CD4-positive, alpha-beta T cell treated with Interleukin-4 for 4 hours (primary cell): ENCODE results near the gene ZNF674.

Experiments
- DNase-seq: peaks from one replicate; pipeline ENCODE4 v3.0.0-alpha.2; 2020

The ZNF674 gene

DNA sequence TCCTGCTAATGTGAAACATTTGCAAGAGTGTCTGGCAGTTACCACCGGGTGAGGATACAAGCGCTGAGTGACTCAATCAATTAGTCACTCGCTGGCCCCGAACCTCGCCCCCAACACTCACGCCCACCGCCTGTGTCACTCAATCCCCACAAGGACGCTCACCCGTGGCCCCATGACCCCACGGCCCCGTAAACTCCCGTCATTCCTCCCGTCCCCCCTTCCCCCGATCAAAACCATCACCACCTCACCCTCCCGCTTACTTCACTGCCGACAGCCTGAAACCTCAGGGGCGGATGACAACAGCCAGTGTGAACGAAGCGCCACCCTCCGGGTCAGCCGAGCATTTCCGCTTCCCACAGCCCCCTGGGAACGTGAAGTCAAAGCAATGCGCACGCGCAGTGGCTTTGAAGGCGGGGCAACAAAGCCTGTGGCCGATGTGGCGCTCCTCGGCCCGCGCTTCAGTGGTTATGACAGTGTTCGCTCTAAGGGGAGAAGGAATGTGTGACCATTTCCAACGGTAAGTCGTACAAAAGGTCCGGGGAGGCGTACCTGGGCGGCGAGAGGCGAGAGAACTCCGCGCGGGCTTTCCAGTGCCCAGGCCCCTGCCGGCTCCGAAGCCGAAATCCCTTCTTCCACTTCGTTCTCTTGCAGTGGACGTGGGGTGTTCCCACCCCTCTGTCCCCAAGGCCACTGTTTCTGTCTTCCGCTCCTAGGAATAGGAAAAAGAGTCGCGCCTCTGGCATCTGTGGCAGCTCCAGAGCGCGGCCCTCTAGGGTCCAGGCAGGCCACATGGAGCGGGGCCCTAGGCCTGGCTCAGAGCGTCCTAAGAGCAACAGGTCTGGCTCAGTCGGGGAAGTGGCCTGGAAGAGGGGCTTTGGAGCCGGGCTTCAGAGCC lies at the start of gene ZNF674:
TSS of gene ZNF674 (minus strand) at position 311 of the 895 bp plus-strand sequence. CDS start 3,334 bp downstream, outside the sequence.
- DNase-seq = peak; percentile 94

DNA sequence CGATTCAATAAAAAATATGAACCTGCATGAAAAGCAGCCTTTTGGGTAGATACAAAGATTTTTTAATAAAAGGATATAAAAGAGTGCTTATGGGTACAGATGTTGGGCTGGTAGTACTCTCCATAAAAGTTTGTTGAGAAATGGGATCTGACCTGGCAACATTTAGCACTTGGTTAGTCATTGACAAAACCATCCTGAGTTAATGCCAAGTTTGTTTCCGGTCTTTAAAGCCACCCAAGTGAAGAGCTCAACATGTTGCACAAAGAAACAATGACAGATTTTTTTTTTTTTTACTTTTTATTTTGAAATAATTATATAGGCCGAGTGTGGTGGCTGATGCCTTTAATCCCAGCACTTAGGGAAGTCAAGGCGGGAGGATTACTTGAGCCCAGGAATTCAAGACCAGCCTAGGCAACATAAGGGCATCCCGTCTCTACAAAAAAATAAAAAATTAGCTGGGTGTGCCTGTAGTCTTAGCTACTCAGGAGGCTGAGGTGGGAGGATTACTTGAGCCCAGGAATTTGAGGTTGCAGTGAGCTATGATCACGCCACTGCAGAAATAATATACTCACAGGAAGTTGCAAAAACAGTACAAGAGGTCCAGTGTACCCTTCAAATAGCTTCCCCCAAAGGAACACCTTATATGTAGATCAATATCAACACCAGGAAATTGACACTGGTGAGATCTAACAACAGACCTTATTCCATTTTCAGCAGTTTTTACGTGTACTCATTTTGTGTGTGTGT lies 44.9 kb upstream of the ZNF674 start:
- DNase-seq = no peak

DNA sequence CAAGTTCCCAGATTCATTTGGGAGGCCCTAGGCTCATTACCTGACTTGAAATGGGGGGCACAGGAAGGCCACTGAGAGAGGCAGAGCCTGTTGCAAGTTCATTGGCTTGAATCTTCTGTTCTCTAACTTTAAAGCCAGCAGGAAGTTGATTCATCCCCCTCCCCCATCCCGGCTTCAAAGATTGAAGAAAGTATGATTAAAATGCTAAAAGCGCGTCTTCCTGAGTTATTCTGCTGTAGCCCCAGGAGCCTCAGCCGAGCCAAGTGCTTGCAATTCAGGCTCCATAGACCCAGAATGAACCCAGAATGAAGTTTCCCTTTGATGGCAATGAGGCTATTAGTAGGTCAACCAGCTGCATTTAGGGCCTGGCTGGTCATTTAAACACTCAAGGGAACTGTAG lies 43.0 kb upstream of the ZNF674 start:
- peak; percentile 55 for DNase-seq

DNA sequence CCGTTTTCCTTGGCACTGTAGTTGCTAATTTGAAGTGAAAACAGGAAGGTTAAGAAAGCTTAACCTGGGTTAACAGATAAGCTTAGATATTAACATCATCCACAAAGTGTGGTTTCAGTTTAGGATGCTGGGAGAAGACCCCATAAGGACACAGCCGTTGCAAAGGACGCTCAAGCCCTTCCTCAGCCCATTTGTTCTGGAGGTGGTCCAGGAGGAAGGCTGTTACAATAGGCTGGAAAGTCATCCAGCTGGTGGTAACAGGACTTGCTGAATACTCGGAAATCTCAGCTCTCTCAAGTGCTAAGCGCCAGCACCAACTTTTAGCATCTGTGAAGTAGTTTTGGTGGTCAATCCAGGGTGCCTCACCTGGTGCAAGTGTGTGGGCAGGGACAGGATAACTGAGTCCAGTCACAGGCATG lies 42.5 kb upstream of the ZNF674 start:
- no peak for DNase-seq

DNA sequence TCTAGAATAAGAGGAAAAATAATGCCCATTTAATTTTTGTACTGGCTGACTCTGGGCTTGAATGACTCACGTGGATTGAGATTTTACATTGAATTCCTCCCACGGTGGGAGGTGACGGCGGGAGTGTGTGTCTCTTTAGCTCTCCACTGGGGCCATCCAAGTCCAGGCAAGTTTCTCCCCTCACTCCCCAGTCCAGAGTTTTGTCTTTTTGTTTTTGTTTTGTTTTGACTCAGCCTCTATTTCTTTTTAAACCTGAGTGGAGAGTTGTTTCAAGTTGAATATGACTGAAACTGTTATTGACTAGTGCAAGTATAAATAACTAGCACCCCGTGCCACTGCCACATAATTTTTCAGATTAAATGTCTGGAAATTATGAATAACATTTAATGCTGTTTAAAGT lies 41.9 kb upstream of the ZNF674 start:
- no peak for DNase-seq

DNA sequence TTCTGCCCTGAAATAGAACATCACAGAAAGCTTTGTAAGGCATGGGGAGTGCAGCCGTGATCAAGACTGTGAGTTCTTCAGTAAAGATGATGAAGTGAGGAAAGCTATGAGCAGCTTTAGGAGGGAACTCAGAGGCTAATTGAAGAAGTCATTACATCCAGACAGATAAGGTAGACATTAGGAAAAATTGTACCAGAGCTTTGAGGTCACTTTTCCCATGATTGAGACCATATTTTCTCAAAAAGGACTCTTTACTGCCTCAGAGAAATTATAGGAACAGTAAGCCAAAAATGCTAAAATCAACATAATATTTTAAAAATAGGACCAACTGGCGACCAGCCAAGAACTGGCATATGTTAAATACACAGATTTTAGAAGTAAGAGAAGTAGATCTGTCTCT lies 39.5 kb upstream of the ZNF674 start:
- no peak for DNase-seq

DNA sequence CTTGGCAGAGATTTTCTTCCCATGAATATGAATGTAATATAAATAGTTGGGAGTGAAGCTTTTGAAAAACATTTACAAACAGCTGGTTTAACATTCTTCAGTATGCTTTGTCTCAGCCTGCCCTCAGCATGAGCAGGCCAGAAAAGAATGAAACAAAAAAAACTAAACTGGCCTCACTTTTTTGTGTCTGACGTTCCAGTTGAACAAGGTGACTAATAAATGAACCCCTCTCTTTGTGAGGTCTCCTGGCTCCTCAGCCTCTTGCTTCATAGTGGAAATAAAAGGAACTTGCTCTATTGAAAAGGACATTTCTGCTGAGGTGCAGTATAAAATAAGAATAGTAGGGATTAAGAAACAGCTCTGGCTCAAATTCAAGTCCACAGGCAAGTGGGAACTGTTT lies 37.7 kb upstream of the ZNF674 start:
- DNase-seq = no peak

DNA sequence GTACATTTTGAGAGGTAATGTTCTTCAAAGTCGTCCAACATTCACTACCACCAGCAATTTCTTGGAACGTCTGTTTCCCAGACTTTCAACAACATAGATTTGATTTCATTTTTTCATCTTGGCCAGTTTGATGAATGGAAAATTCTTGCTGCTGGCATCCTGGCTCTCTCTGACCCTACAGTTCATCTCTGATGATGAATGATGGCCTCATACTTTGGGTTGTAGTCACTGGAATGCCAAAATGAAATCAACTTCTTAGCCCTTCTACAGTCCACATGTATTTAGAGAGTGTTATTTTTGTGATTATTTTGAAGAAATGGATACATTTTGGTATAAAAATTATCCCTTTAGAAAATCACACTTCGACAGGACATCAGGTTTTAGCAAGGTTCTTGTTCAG lies 37.1 kb upstream of the ZNF674 start:
- no peak for DNase-seq

DNA sequence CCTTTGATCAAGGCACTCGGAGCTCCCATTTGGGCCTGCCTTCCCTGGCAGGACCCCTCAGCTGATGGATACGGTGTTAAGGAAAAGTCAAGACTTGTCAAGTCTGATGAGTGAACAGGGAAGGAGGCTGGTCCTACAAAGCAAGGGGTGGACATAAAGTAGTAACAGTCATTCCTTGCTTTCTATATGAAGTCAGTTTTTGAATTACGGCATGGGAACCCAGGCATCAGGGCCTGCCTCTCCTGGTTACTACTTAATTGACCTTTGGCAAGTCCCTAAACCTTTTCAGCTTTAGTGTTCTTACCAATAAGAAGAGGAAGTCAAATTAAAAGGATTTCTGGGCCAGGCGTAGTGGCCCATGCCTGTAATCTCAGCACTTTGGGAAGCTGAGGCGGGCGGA lies 35.4 kb upstream of the ZNF674 start:
- no peak for DNase-seq

DNA sequence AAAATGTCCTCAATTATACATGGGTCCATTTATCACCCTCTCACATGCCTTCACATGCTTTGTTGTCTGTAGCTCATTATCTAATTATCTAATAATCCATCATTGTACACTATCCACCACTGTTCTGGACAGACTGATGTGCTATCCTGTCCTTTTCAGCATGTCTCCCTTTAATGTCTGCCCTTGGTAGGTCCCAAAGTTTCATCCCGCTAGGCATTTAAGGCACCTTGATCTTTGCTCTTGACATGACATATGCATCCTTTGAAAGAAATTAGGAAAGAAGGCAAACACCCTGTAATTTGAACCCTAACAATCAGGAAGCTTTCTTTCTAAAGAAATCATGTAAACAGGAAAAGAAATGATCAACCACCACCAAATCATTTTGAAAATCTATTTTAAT lies 34.0 kb upstream of the ZNF674 start:
- no peak for DNase-seq

DNA sequence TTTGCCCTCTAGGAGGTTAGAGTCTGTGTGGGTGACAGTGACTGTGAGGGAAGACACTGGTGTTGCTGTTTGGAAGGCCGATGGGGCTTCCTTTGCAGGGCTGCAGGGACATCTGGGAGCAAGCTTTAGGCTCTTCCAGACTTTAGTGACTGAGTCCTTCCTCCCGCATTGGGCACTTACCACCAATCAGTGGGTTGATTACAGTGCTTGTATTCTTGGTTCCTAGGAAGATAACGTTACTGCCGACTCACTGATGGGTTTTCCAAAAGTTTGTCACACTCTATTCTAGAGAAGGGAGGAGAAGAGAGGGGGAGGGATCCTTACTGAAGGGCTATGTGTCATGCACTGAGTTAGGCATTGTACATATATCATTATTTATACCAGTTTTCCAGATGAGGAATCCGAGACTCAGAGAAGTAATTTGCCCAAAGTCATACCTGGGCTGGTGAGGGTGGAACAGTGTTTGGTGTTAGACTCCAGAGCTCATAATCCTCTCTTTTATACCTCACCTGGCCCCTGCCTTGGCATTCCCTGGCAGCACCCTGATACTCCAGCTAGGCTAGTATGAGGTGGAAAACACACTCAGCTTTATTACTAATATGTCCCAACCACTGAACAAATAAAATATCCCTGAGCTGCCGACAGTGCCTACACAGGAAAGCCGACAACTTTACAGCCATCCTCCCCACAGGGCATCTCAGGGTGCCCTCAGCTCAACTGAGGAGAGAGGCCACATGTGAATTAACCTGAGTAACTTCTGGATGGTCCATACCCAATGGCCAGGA lies 32.2 kb upstream of the ZNF674 start:
- DNase-seq = no peak

DNA sequence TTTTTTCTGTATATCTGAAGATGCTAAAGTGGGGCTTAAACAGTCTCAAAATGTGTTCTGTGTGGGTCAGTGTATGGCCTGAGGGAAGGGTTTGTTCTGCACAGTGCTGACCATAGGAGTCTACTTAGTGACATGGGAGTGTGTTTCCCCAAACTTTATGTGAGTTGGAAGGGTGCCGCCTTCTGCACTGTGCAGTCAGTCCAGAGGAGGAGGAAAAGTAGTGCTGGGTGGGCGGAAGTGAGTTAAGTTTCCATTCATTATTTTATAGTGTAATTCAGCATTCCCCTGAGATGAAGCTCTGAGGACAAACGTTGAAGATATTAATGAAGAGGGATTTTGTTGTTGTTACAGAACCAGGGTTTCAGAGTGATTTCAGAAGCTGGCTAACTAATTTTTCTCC lies 31.2 kb upstream of the ZNF674 start:
- DNase-seq = no peak

DNA sequence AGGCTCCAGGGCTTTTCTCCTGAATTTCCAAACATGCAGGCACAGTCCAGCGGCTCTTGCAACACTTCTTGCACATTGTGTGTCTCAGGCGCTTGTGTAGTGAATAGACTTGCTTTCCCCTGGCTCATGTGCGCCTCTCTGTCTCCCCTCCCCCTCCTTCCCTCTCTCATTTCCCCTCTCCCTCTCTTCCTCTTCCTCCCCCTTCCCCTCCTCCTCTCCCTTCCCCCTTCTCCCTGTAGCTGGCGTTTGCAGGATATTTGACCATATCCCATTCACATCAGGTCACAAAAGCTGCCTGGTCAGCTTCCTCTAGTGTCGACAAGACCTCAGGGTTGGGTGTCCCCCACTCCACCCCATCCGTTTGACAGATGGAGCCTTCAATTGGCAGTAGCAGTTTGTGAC lies 30.8 kb upstream of the ZNF674 start:
- DNase-seq = no peak

DNA sequence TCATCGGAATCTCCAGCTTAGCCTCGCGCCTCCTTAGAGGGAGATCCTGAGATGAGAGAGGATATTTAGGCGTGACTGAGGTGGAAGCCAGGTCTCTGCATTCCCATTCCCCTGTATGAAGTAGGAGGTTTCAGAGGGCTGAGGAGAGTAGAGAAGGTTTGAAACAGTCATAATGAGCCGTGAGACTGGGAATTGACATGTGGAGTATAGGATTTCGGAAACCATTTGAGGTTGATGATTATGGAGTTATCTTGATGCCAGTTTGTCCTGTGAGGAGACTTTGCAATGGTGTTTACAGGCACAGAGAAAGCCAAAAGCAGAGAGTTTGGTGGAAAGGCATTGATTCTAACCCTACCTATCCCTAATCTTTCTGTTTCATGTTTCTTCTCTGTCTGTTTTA lies 30.4 kb upstream of the ZNF674 start:
- DNase-seq = no peak

DNA sequence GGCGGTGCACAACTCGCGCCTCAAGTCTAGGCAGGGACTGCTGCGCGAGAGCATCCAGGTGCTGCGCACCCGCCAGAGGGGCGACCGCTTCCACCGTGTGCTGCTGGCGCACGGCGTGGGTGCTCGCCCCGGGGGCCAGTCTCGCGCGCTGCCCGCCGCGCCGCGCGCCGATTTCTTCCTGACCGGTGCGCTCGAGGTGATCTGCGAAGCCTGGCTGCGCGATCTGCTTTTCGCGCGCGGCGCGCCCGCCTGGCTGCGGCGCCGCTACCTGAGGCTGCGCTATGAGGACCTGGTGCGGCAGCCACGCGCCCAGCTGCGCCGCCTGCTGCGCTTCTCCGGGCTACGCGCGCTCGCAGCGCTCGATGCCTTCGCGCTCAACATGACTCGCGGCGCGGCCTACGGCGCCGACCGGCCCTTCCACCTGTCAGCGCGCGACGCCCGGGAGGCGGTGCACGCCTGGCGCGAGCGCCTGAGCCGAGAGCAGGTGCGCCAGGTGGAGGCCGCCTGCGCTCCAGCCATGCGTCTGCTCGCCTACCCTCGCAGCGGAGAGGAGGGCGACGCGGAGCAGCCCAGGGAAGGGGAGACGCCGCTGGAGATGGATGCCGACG lies 29.7 kb upstream of the ZNF674 start:
- DNase-seq = peak; percentile 28

DNA sequence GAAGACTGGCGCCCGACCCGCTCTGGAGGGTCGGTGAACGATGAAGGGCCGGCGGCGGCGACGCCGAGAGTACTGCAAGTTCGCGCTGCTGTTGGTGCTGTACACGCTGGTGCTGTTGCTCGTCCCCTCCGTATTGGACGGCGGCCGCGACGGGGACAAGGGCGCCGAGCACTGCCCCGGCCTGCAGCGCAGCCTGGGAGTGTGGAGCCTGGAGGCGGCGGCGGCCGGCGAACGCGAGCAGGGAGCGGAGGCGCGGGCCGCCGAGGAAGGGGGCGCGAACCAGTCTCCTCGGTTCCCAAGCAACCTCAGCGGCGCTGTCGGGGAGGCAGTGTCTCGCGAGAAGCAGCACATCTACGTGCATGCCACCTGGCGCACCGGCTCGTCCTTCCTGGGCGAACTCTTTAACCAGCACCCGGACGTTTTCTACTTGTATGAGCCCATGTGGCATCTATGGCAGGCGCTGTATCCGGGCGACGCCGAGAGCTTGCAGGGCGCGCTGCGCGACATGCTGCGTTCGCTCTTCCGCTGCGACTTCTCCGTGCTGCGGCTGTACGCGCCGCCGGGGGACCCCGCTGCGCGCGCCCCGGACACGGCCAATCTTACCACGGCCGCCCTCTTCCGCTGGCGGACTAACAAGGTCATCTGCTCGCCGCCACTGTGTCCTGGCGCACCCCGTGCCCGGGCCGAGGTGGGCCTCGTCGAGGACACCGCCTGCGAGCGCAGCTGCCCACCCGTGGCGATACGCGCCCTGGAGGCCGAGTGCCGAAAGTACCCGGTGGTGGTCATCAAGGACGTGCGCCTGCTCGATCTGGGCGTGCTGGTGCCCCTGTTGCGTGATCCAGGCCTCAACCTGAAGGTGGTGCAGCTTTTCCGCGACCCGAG lies 28.9 kb upstream of the ZNF674 start:
- peak; percentile 68 for DNase-seq

DNA sequence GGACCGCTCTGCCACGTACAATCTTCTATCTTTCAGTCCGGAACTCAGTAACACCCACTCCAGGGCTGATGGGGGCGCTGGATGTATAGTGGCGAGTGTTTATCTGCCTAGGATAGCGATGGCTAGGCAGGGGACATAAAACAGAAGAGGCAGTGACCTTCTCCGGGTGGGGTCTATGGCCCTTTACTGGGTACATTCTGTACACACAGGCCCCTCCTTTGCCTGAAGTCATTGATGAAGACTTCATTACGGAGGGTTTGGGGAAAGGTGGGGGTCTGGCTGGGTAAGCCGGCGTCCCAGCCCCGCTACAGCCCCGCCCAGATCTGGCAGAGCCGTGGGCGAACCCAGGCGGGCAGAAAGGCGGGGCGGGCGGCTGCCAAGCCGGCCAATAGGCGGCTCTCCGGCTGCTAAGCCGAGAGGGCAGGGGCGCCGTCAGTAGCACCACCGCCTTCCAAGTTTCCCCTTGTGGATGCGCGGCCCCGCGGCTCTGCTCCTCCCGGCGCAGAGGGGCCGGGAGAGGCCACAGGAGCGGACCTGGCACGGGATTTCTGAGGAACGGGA lies 28.2 kb upstream of the ZNF674 start, which contains the start of gene CHST7:
TSS of gene CHST7 (plus strand) at position 435 of the 561 bp plus-strand sequence. CDS start 167 bp downstream, outside the sequence.
- DNase-seq = peak; percentile 53

DNA sequence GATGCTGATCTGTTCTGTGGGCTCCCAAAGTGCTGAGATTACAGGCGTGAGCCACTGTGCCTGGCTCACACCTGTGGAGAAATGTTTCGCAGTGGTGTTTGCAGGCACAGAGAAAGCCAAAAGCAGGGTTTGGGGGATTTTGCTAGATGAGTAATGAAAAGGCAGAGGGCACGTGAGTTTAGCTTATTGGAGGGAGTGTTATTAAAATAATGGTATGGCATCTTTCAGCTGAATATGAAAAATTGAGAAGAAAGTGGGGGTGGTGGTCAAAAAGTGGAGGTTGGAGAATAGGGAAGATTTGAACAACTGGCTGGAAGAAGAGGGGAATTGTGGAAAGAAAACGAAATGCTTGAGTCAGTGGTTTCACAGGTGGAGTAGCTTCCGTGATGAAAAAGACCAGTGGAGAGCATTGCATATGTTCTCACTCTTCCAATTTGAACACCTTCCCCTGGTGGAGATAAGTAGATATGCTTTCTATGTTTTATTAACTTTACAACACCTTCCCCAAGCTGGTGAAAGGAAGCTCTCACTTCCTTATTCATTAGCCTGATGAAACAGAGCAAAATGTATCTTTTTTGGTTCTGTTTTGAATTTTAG lies 27.2 kb upstream of the ZNF674 start:
- DNase-seq = peak; percentile 69

DNA sequence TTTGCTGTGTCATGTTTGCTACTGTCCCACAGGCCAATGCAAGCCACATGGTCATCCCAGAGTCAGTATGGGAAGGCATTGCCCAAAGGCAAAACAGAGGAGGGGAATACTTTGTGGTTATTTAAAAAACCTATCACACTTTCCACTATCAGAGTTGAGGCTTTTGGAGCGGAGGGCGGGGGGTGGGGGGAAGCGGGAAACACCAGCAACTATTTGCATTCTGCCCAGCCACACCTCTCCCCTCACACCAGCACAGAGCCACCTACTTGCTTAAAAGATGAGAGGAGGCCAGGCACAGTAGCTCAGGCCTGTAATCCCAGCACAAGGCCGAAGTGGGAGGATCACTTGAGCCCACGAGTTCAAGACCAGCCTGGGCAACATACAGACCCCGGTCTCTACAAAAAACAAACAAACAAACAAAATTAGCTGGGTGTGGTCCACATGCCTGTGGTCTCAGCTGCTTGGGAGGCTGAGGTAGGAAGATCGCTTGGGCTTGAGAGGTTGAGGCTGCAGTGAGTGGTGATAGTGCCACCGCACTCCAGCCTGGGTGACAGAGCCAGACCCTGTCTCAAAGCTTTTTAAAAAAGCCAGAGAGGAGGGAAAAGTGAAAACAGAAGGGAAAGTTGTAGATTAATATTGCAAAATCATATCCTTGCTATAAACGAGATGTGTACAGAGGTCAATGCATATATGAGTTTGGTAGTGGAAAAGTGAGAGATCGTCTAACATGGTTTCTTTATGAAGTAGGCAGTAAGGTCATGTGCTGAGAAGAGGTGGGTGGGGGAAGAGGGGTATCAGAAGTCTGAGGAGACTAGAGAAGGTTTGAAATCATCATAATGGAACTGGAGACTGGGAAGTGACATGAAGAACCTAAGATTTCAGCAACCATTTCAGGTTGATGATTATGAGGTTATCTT lies 26.5 kb upstream of the ZNF674 start:
- DNase-seq = no peak

DNA sequence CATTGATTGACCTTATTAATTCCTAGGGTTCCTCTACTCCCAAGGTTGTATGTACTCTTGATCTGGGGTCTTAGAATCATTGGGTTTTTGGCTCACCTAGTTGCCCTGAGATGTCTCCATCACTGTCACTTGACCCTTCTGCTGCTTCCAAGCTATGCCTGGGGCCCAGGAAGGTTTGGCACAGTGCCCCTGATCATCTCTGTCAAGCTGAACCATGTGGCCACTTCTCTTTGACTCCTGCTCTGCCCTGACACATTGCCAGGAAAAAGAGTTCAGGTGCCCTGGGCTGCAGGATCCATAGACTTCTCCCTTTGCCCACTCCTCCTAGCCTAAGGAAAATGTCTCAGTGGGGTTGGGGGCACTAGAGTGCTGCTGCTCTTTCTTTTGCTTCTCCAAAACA lies 24.4 kb upstream of the ZNF674 start:
- DNase-seq = no peak
